SH-SY5Y (cell line): ENCODE results near the gene TLX2.

ENCODE experiments used
- GATA2 ChIP-seq: IDR thresholded peaks from 2 replicates; pipeline ENCODE4 v1.6.1; 2011; ENCODE audit warnings: mild to moderate bottlenecking, low read depth, low read length
- GATA3 ChIP-seq: IDR thresholded peaks from 2 replicates; pipeline ENCODE4 v1.6.1; 2011; ENCODE audit warnings: low read depth, mild to moderate bottlenecking, low read length, moderate library complexity

- no peak for TF ChIP-seq GATA3
- no peak for TF ChIP-seq GATA2
Observed at GRCh38 chr2:74537140-74537539, 22.9 kb downstream of the TLX2 start.
